Measurements from ENCODE around the gene PTGER1. TPM values are rescaled to one million over a fixed set of nuclear protein-coding genes. Genes with fewer than 3 reads are reported as not detected.

PTGER1 gene
- total and polyA plus RNA-seq, 9 of the 15 experiments (the other 6 are each of a cell fraction or from before 2014, with no cell fraction given): 0.06 to 0.36 (median 0.31) TPM; not detected in 5

DNA sequence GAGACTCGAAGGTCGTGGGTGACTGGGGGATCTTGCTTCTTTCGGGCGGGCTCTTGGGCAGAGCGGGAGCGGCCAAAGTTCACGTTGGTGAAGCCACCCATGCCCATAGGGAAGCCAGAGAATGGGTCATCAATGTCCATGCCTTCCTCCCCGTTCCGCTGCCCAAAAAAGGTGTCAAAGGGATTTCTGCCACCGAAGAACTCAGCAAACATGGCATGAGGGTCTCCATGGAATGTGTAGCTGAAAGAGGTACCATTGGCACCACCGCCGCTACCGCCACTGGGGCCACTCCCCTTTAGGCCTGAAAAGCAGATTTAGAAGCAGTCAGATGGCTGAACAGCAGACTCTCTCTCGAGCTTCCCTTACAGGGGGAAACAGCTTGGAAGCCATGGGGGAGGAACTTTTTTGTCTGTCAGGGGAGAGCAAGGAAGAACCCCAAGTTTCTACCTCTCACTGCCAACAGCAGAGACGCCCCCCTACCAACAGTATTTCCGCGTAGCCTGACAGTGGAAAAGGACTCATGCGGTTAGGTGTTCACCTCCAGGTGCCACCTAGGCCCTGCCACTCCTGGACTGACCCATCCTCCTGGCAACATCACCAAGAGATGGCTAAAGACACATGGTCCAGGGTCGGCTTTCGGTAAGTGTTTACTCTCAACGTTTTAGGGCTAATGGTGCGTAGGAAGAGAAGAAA lies 41.7 kb upstream of the PTGER1 start (continued):
- TF ChIP-seq, protein P1, sequence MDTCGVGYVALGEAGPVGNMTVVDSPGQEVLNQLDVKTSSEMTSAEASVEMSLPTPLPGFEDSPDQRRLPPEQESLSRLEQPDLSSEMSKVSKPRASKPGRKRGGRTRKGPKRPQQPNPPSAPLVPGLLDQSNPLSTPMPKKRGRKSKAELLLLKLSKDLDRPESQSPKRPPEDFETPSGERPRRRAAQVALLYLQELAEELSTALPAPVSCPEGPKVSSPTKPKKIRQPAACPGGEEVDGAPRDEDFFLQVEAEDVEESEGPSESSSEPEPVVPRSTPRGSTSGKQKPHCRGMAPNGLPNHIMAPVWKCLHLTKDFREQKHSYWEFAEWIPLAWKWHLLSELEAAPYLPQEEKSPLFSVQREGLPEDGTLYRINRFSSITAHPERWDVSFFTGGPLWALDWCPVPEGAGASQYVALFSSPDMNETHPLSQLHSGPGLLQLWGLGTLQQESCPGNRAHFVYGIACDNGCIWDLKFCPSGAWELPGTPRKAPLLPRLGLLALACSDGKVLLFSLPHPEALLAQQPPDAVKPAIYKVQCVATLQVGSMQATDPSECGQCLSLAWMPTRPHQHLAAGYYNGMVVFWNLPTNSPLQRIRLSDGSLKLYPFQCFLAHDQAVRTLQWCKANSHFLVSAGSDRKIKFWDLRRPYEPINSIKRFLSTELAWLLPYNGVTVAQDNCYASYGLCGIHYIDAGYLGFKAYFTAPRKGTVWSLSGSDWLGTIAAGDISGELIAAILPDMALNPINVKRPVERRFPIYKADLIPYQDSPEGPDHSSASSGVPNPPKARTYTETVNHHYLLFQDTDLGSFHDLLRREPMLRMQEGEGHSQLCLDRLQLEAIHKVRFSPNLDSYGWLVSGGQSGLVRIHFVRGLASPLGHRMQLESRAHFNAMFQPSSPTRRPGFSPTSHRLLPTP (IDR thresholded peaks at IDR 0.05; ENCODE audit: borderline replicate concordance, extremely low read depth, insufficient read length): no peak
- TF ChIP-seq ELF1 (tag; IDR thresholded peaks at IDR 0.05) (no peak), NFYB (IDR thresholded peaks at IDR 0.05; ENCODE audit: extremely low read depth, insufficient read length) (no peak), ZKSCAN3 (CRISPR knock-in tag; IDR thresholded peaks at IDR 0.05) (no peak), TEAD1 (CRISPR knock-in tag; IDR thresholded peaks at IDR 0.05) (peak in 1 of 2 experiments; percentile 12; a peak in 2 of 4 replicates), BDP1 (IDR thresholded peaks at IDR 0.05; ENCODE audit: insufficient read depth, insufficient read length) (no peak), ZNF764 (CRISPR knock-in tag; IDR thresholded peaks at IDR 0.05; ENCODE audit: low read depth) (no peak), HLTF (IDR thresholded peaks at IDR 0.05) (no peak), TBP (optimal IDR thresholded peaks at IDR 0.05; ENCODE audit: low read depth, low read length) (no peak), NEUROD1 (IDR thresholded peaks at IDR 0.05; ENCODE audit: borderline replicate concordance, low read depth, low read length, partially characterized antibody) (no peak), ZNF696 (CRISPR knock-in tag; conservative IDR thresholded peaks at IDR 0.05) (no peak), KDM4B (IDR thresholded peaks at IDR 0.05; ENCODE audit: borderline replicate concordance in 2 of 2, low read depth in 1 of 2) (0 out of 4 replicates have a peak, but pooled peaks of 1 of the 2 experiments have one; percentile 45), PURB (CRISPR knock-in tag; IDR thresholded peaks at IDR 0.05; ENCODE audit: low read depth) (no peak), SP1 (CRISPR knock-in tag; IDR thresholded peaks at IDR 0.05) (no peak)
- TF ChIP-seq, protein P2, sequence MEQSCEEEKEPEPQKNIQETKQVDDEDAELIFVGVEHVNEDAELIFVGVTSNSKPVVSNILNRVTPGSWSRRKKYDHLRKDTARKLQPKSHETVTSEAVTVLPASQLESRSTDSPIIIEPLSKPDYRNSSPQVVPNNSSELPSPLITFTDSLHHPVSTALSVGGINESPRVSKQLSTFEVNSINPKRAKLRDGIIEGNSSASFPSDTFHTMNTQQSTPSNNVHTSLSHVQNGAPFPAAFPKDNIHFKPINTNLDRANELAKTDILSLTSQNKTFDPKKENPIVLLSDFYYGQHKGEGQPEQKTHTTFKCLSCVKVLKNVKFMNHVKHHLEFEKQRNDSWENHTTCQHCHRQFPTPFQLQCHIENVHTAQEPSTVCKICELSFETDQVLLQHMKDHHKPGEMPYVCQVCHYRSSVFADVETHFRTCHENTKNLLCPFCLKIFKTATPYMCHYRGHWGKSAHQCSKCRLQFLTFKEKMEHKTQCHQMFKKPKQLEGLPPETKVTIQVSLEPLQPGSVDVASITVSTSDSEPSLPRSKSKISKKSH (CRISPR knock-in tag; IDR thresholded peaks at IDR 0.05): no peak
- TF ChIP-seq, protein P3, sequence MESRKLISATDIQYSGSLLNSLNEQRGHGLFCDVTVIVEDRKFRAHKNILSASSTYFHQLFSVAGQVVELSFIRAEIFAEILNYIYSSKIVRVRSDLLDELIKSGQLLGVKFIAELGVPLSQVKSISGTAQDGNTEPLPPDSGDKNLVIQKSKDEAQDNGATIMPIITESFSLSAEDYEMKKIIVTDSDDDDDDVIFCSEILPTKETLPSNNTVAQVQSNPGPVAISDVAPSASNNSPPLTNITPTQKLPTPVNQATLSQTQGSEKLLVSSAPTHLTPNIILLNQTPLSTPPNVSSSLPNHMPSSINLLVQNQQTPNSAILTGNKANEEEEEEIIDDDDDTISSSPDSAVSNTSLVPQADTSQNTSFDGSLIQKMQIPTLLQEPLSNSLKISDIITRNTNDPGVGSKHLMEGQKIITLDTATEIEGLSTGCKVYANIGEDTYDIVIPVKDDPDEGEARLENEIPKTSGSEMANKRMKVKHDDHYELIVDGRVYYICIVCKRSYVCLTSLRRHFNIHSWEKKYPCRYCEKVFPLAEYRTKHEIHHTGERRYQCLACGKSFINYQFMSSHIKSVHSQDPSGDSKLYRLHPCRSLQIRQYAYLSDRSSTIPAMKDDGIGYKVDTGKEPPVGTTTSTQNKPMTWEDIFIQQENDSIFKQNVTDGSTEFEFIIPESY (CRISPR knock-in tag; IDR thresholded peaks at IDR 0.05): no peak
- TF ChIP-seq, protein P4, sequence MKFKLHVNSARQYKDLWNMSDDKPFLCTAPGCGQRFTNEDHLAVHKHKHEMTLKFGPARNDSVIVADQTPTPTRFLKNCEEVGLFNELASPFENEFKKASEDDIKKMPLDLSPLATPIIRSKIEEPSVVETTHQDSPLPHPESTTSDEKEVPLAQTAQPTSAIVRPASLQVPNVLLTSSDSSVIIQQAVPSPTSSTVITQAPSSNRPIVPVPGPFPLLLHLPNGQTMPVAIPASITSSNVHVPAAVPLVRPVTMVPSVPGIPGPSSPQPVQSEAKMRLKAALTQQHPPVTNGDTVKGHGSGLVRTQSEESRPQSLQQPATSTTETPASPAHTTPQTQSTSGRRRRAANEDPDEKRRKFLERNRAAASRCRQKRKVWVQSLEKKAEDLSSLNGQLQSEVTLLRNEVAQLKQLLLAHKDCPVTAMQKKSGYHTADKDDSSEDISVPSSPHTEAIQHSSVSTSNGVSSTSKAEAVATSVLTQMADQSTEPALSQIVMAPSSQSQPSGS (CRISPR knock-in tag; IDR thresholded peaks at IDR 0.05): no peak
